ENCODE data around the gene CCL20.

GRCh38 chr2:227856697-227857096 lies 43.1 kb downstream of the CCL20 start:
- TF ChIP-seq ELF4 (IDR thresholded peaks at IDR 0.05): no peak
- no peak for TF ChIP-seq ZNF384 (IDR thresholded peaks at IDR 0.05)
- no peak for TF ChIP-seq FOXM1 (IDR thresholded peaks at IDR 0.05; ENCODE audit: borderline replicate concordance)
- TF ChIP-seq FOXA1 (IDR thresholded peaks at IDR 0.05): no peak
- TF ChIP-seq CTBP1 (IDR thresholded peaks at IDR 0.05; ENCODE audit: borderline replicate concordance): no peak
- no peak for TF ChIP-seq NFRKB (IDR thresholded peaks at IDR 0.05)
- TF ChIP-seq HDGF (IDR thresholded peaks at IDR 0.05; ENCODE audit: borderline replicate concordance): no peak
- TF ChIP-seq PKNOX1 (IDR thresholded peaks at IDR 0.05): no peak
- TF ChIP-seq SP1 (IDR thresholded peaks at IDR 0.05): no peak

All from HEK293T (cell line).